HepG2 (cell line): Measurements from ENCODE around the gene SKI. TPM values are rescaled to one million over a fixed set of nuclear protein-coding genes. Genes with fewer than 3 reads are reported as not detected.

Source experiments
- ATAC-seq: fragments of 200-7000 bp; cut with Tn5 transposase; 3 replicates; pipeline ENCODE4 v1.9.1; 2020; ENCODE audit warnings: mild to moderate bottlenecking, moderate library complexity
- BruUV-seq: library from RNA; stranded (reverse); fragments of 400-500 nt; replicated peaks from 2 replicates; lab custom pipeline; 2021; lab: Mats Ljungman, UMichigan
- CTCF ChIA-PET: fragments of 300-600 bp; formaldehyde crosslinking; extraction: SDS; loops from one replicate; lab custom pipeline; 2021; ENCODE audit warnings: low total read pairs, inconsistent platforms, low intra/inter-chr PET ratio; lab: Yijun Ruan, JAX
- POLR2A ChIA-PET: fragments of 350-600 bp; sonication (Branson Sonifier 250); formaldehyde crosslinking; loops from one replicate; lab custom pipeline; 2020; ENCODE audit warnings: antibody characterized with exemption, inconsistent platforms; lab: Yijun Ruan, JAX
- DNase-seq: peaks from one replicate; pipeline ENCODE4 v3.0.0-alpha.2; 2015; ENCODE audit warnings: low spot score
- FAIRE-seq: peaks from 3 replicates; lab custom pipeline; 2011; peaks lifted over from hg19 to GRCh38; lab: Jason Lieb, UNC
- H2AFZ ChIP-seq: one replicate; pipeline ENCODE4 v1.6.1; 2011; ENCODE audit warnings: low read length, inconsistent platforms
- H3K27ac ChIP-seq: fragments of 300-600 bp; 3 replicates; pipeline ENCODE4 v1.8.0; 2011; ENCODE audit warnings: mixed run types, mild to moderate bottlenecking, mixed read lengths, low read length, inconsistent platforms; ENCODE audit not compliant: insufficient read depth; ENCODE audit errors: extremely low read length
- H3K27me3 ChIP-seq, 2 experiments: fragments of 200-600 bp in 1 of 2; 2 replicates in 1 of 2; 3 replicates in 1 of 2; pipeline versions ENCODE4 v1.6.0 to v1.8.0; 2011; ENCODE audit warnings: low read length in 2 of 2, mild to moderate bottlenecking in 2 of 2, moderate library complexity in 2 of 2, inconsistent platforms in 1 of 2; ENCODE audit not compliant: insufficient read depth in 2 of 2, control insufficient read depth in 1 of 2
- H3K36me3 ChIP-seq, 2 experiments: fragments of 200-600 bp in 1 of 2; replicated peaks in 1 of 2; 2 replicates in 1 of 2; 3 replicates in 1 of 2; pipeline versions ENCODE4 v1.5.1 to v1.8.0; 2011; ENCODE audit warnings: low read length in 2 of 2, inconsistent platforms in 1 of 2; ENCODE audit not compliant: insufficient read depth in 2 of 2, control insufficient read depth in 1 of 2
- H3K4me1 ChIP-seq: 2 replicates; pipeline ENCODE4 v1.5.1; 2012; ENCODE audit warnings: low read length, inconsistent platforms; ENCODE audit not compliant: insufficient read depth
- H3K4me2 ChIP-seq: 2 replicates; pipeline ENCODE4 v1.6.0; 2011; ENCODE audit warnings: low read depth, low read length, inconsistent platforms
- H3K4me3 ChIP-seq, 3 experiments: fragments of 200-600 bp in 1 of 3; sonication (generic), shearing (Covaris generic) in 1 of 3; replicated peaks in 1 of 3; 2 replicates each; pipeline ENCODE4 v1.5.1; 2011 to 2016; ENCODE audit warnings: low read length in 3 of 3, inconsistent platforms in 2 of 3, low read depth in 2 of 3, mild to moderate bottlenecking in 2 of 3, control low read depth in 1 of 3, mixed read lengths in 1 of 3; ENCODE audit not compliant: insufficient read depth in 1 of 3
- H3K79me2 ChIP-seq: one replicate; pipeline ENCODE4 v1.6.1; 2011; ENCODE audit warnings: low read length, inconsistent platforms; ENCODE audit not compliant: insufficient read depth
- H3K9ac ChIP-seq: 2 replicates; pipeline ENCODE4 v1.6.0; 2011; ENCODE audit warnings: mild to moderate bottlenecking, low read depth, low read length, inconsistent platforms; ENCODE audit not compliant: insufficient read depth
- H3K9me3 ChIP-seq: 2 replicates; pipeline ENCODE4 v1.5.1; 2012; ENCODE audit warnings: mild to moderate bottlenecking, low read length
- H4K20me1 ChIP-seq: 2 replicates; pipeline ENCODE4 v1.6.0; 2011; ENCODE audit warnings: inconsistent platforms, mild to moderate bottlenecking, low read length, moderate library complexity; ENCODE audit not compliant: insufficient read depth
- BORCS8-MEF2B ChIP-seq: sonication (generic); formaldehyde crosslinking; IDR thresholded peaks from 2 replicates; pipeline ENCODE4 v1.8.0; 2022; ENCODE audit warnings: mild to moderate bottlenecking, missing genetic modification reagents
- CCAR2 ChIP-seq: fragments of 200-400 bp; formaldehyde crosslinking; optimal IDR thresholded peaks from 2 replicates; pipeline ENCODE3; 2018; ENCODE audit warnings: low read depth, mild to moderate bottlenecking, low read length, moderate library complexity
- FOXJ3 ChIP-seq: sonication (generic); formaldehyde crosslinking; IDR thresholded peaks from 2 replicates; pipeline ENCODE4 v1.4.0; 2020; ENCODE audit warnings: missing genetic modification reagents, mild to moderate bottlenecking, borderline replicate concordance
- GFI1 ChIP-seq: sonication (generic); formaldehyde crosslinking; IDR thresholded peaks from 2 replicates; pipeline ENCODE4 v1.5.0; 2020; ENCODE audit warnings: missing genetic modification reagents, mild to moderate bottlenecking, borderline replicate concordance
- HNF4A ChIP-seq: sonication (generic); formaldehyde crosslinking; IDR thresholded peaks from 2 replicates; pipeline ENCODE4 v1.4.0; 2020; ENCODE audit warnings: missing genetic modification reagents
- ISL2 ChIP-seq: sonication (generic); formaldehyde crosslinking; IDR thresholded peaks from 2 replicates; pipeline ENCODE4 v1.5.0; 2020; ENCODE audit warnings: missing genetic modification reagents
- KDM4B ChIP-seq: sonication (generic); formaldehyde crosslinking; IDR thresholded peaks from 2 replicates; pipeline ENCODE4 v1.4.0; 2020; ENCODE audit warnings: missing genetic modification reagents
- TMF1 ChIP-seq: sonication (generic); formaldehyde crosslinking; IDR thresholded peaks from 2 replicates; pipeline ENCODE4 v1.8.1; 2022; ENCODE audit warnings: low read depth, missing genetic modification reagents
- ZBTB38 ChIP-seq: sonication (generic); formaldehyde crosslinking; IDR thresholded peaks from 2 replicates; pipeline ENCODE4 v1.5.1; 2020; ENCODE audit warnings: mild to moderate bottlenecking, missing genetic modification reagents
- ZNF232 ChIP-seq: sonication (generic); formaldehyde crosslinking; IDR thresholded peaks from 2 replicates; pipeline ENCODE4 v1.4.0; 2020; ENCODE audit warnings: missing genetic modification reagents, borderline replicate concordance
- ZNF558 ChIP-seq: sonication (generic); formaldehyde crosslinking; IDR thresholded peaks from 2 replicates; pipeline ENCODE4 v1.9.0; 2022; ENCODE audit warnings: mild to moderate bottlenecking, missing genetic modification reagents, borderline replicate concordance
- ZNF563 ChIP-seq: sonication (generic); formaldehyde crosslinking; IDR thresholded peaks from 2 replicates; pipeline ENCODE4 v1.8.0; 2022; ENCODE audit warnings: mild to moderate bottlenecking, moderate library complexity, missing genetic modification reagents
- ZNF768 ChIP-seq: sonication (generic); formaldehyde crosslinking; IDR thresholded peaks from 2 replicates; pipeline ENCODE4 v1.4.0; 2020; ENCODE audit warnings: missing genetic modification reagents
- WGBS: methylation state at CpG from one replicate; pipeline ENCODE4 v1.1.6; 2017; ENCODE audit warnings: low lambda C conversion rate; 5-methylcytosine and 5-hydroxymethylcytosine counted together
- in situ Hi-C: cut with HindIII; loops from 2 replicates; pipeline ENCODE4 v1.10.0; 2017; ENCODE audit warnings: low pct_unique_long_range_greater_than_20kb; ENCODE audit not compliant: extremely low pct_ligation_motif_present
- intact Hi-C: fragments of 100-400 bp; cut with micrococcal nuclease; formaldehyde crosslinking; loops from one replicate; pipeline ENCODE4 v1.10.0; 2022; ENCODE audit not compliant: unreplicated experiment
- polyA plus RNA-seq, 8 experiments: library from polyadenylated mRNA; depleted of rRNA in 3 of 8; stranded (reverse) in 7 of 8; unstranded in 1 of 8; fragments of >200 nt; fragmentation: Illumina TruSeq in 4 of 8; extraction: Trizol in 4 of 8; gene quantifications; 2 replicates each; pipeline versions ENCODE4 v1.2.1 to v1.2.3, GENCODE V29; 2011 to 2016; ENCODE audit warnings: low read depth in 4 of 8, missing spikeins in 1 of 8, mixed read lengths in 1 of 8; ENCODE audit not compliant: insufficient read depth in 1 of 8
- total RNA-seq, 5 experiments: library from RNA; depleted of rRNA; stranded (reverse); fragments of >200 nt; fragmentation: Illumina TruSeq; extraction: Trizol; gene quantifications; 2 replicates each; pipeline ENCODE4 v1.2.3, GENCODE V29; 2016; ENCODE audit warnings: low read depth in 1 of 5
- TF ChIP-seq, protein P1 (sequence below): sonication (generic); formaldehyde crosslinking; IDR thresholded peaks from 2 replicates; pipeline ENCODE4 v1.4.0; 2020; ENCODE audit warnings: missing genetic modification reagents
- TF ChIP-seq, protein P2 (sequence below): sonication (generic); formaldehyde crosslinking; IDR thresholded peaks from 2 replicates; pipeline ENCODE4 v1.8.0; 2022; ENCODE audit warnings: mild to moderate bottlenecking, missing genetic modification reagents, borderline replicate concordance
- TF ChIP-seq, protein P3 (sequence below): sonication (generic); formaldehyde crosslinking; IDR thresholded peaks from 2 replicates; pipeline ENCODE4 v1.4.0; 2020; ENCODE audit warnings: missing genetic modification reagents, borderline replicate concordance

The SKI gene
- total and polyA plus RNA-seq, 2 of the 13 experiments (the other 11 are each of a cell fraction or from before 2014, with no cell fraction given), result 4.7 to 6.9 TPM

DNA sequence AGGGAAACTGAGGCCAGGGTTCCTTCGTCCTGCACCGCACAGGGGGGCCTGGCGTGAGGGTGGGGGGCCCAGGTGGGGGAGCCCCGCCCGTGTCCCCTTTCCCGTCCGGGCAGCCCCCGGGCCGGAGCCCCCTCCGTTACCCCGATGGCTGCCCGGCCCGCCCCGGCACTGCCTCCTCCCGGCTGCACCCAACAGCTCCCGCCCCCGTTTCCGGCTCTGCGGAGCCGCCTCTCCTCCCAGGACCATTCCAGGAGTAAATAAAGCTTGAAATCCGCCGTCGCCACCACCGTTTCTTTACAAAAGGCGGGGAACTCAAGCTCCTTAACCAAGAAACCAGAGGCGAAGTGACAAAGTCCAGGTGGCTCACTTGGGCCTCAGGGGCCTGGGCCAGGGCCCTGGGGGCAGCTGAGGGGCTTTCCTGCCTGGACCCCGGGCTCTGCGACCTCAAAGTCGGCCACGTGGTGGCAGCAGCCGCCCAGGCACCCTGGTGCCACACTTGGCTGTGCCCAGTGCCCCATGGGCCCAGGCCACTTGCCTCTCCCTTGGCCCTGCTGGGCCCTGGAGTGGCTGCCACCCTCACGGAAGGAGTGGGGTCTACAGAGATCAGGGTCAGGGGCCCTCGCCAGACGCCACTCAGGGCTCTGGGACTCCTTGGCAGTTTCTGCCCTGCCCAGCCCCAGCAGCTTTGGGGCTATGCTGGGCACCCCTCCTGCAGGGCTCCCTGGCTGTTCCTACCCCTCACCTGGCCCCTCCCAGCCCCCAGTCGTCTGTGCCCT lies 33.0 kb upstream of the SKI start:
- H3K9ac ChIP-seq, result peak overlapping the region; percentile 52
- FAIRE-seq (peak; percentile 67), ATAC-seq (peak; percentile 76), DNase-seq (peak; percentile 84)
- intact Hi-C loops (loop anchor here (1.0 to 5.0 kb wide), 2 partner anchors 37 to 187 kb away; no protein-coding TSS in a partner anchor), in situ Hi-C loops (loop anchor here (5.0 to 25.0 kb wide), 4 partner anchors 37 to 317 kb away; no protein-coding TSS in a partner anchor)
- H3K4me2 ChIP-seq, result peak overlapping the region; percentile 85
- peaks cover 83% of the 10 kb centered on the region for H3K4me1 ChIP-seq
- H3K27me3 ChIP-seq, result no peaks in the 10 kb centered on the region
- H3K9me3 ChIP-seq, result no peaks in the 10 kb centered on the region
- 0% methylated on average over 2 of the region's 35 CpGs for WGBS
- no TSS peak for BruUV-seq
- H4K20me1 ChIP-seq, result no peaks in the 10 kb centered on the region
- H3K4me3 ChIP-seq, result peak overlapping the region; percentile 76 to 81 (median 80)
- peak overlapping the region; percentile 77 for H3K27ac ChIP-seq
- H2AFZ ChIP-seq, result no peak overlapping the region
- no peaks in the 10 kb centered on the region for H3K36me3 ChIP-seq
- POLR2A ChIA-PET, result interaction anchor here (0.6 to 3.1 kb wide), 21 partner anchors 8 to 218 kb away, joined by 3 to 20 read pairs (median 6); partner anchors contain the start of genes MORN1, PEX10 and RER1
- peaks cover 28% of the 10 kb centered on the region for H3K79me2 ChIP-seq
- CTCF ChIA-PET, result interaction anchor here (1.1 to 2.2 kb wide), 2 partner anchors 187 to 196 kb away, joined by 3 to 30 read pairs; partner anchors contain the start of genes MORN1 and RER1
- TF ChIP-seq BORCS8-MEF2B (CRISPR knock-in tag) (peak; percentile 73; the same call in 1 of the 2 replicates), KDM4B (no peak; the same call in 1 of the 2 replicates), ZNF563 (CRISPR knock-in tag) (peak; percentile 34; the same call in 1 of the 2 replicates), ZNF232 (CRISPR knock-in tag) (peak; percentile 32; the same call in 1 of the 2 replicates), ISL2 (CRISPR knock-in tag) (peak; percentile 64; the same call in 1 of the 2 replicates), ZNF768 (peak; percentile 50), FOXJ3 (CRISPR knock-in tag) (peak; percentile 55; the same call in 1 of the 2 replicates), GFI1 (CRISPR knock-in tag) (peak; percentile 39; the same call in 1 of the 2 replicates), ZNF558 (CRISPR knock-in tag) (peak; percentile 24; the same call in 1 of the 2 replicates), TMF1 (peak; percentile 51; the same call in 1 of the 2 replicates), HNF4A (CRISPR knock-in tag) (peak; percentile 75), CCAR2 (no peak), ZBTB38 (CRISPR knock-in tag) (0 out of 2 replicates have a peak, but pooled peaks have one; percentile 29)
- TF ChIP-seq, protein P1, sequence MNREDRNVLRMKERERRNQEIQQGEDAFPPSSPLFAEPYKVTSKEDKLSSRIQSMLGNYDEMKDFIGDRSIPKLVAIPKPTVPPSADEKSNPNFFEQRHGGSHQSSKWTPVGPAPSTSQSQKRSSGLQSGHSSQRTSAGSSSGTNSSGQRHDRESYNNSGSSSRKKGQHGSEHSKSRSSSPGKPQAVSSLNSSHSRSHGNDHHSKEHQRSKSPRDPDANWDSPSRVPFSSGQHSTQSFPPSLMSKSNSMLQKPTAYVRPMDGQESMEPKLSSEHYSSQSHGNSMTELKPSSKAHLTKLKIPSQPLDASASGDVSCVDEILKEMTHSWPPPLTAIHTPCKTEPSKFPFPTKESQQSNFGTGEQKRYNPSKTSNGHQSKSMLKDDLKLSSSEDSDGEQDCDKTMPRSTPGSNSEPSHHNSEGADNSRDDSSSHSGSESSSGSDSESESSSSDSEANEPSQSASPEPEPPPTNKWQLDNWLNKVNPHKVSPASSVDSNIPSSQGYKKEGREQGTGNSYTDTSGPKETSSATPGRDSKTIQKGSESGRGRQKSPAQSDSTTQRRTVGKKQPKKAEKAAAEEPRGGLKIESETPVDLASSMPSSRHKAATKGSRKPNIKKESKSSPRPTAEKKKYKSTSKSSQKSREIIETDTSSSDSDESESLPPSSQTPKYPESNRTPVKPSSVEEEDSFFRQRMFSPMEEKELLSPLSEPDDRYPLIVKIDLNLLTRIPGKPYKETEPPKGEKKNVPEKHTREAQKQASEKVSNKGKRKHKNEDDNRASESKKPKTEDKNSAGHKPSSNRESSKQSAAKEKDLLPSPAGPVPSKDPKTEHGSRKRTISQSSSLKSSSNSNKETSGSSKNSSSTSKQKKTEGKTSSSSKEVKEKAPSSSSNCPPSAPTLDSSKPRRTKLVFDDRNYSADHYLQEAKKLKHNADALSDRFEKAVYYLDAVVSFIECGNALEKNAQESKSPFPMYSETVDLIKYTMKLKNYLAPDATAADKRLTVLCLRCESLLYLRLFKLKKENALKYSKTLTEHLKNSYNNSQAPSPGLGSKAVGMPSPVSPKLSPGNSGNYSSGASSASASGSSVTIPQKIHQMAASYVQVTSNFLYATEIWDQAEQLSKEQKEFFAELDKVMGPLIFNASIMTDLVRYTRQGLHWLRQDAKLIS, result 0 out of 2 replicates have a peak, but pooled peaks have one; percentile 45
- TF ChIP-seq, protein P2, sequence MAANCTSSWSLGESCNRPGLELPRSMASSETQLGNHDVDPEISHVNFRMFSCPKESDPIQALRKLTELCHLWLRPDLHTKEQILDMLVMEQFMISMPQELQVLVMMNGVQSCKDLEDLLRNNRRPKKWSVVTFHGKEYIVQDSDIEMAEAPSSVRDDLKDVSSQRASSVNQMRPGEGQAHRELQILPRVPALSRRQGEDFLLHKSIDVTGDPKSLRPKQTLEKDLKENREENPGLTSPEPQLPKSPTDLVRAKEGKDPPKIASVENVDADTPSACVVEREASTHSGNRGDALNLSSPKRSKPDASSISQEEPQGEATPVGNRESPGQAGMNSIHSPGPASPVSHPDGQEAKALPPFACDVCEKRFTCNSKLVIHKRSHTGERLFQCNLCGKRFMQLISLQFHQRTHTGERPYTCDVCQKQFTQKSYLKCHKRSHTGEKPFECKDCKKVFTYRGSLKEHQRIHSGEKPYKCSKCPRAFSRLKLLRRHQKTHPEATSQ (CRISPR knock-in tag), result no peak
- TF ChIP-seq, protein P3, sequence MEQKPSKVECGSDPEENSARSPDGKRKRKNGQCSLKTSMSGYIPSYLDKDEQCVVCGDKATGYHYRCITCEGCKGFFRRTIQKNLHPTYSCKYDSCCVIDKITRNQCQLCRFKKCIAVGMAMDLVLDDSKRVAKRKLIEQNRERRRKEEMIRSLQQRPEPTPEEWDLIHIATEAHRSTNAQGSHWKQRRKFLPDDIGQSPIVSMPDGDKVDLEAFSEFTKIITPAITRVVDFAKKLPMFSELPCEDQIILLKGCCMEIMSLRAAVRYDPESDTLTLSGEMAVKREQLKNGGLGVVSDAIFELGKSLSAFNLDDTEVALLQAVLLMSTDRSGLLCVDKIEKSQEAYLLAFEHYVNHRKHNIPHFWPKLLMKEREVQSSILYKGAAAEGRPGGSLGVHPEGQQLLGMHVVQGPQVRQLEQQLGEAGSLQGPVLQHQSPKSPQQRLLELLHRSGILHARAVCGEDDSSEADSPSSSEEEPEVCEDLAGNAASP (CRISPR knock-in tag), result peak; percentile 51; the same call in 1 of the 2 replicates
